Activated CD4-positive, alpha-beta T cell treated with anti-CD3 and anti-CD28 coated beads, Interleukin-2, amount 10 ng/mL, durations not matched to agents 24 days and 14 days (primary cell): ENCODE results near the gene PTPN7. TPM values are rescaled to one million over a fixed set of nuclear protein-coding genes. Genes with fewer than 3 reads are reported as not detected.
"Not testable (repeated sequence)": the region's sequence is repeated elsewhere in the genome, so short reads cannot be mapped to it uniquely, and the experiment has no call there.

Experiments
- DNase-seq: peaks from one replicate; pipeline ENCODE4 v3.0.0; 2022
- H3K27ac Mint-ChIP-seq: one replicate; pipeline ENCODE4 v1.8.0; 2022; ENCODE audit warnings: mild to moderate bottlenecking, mixed read lengths
- H3K27me3 Mint-ChIP-seq: one replicate; pipeline ENCODE4 v1.8.0; 2022; ENCODE audit warnings: mixed read lengths
- H3K36me3 Mint-ChIP-seq: one replicate; pipeline ENCODE4 v1.8.0; 2022; ENCODE audit warnings: low read depth, mild to moderate bottlenecking, mixed read lengths
- H3K4me1 Mint-ChIP-seq: one replicate; pipeline ENCODE4 v1.8.0; 2021; ENCODE audit warnings: mixed read lengths
- H3K4me3 Mint-ChIP-seq: one replicate; pipeline ENCODE4 v1.8.0; 2022; ENCODE audit warnings: mild to moderate bottlenecking, moderate library complexity, mixed read lengths
- H3K9me3 Mint-ChIP-seq: one replicate; pipeline ENCODE4 v1.8.0; 2021; ENCODE audit warnings: mixed read lengths
- intact Hi-C: fragments of 100-400 bp; cut with micrococcal nuclease; formaldehyde crosslinking; loops from one replicate; pipeline ENCODE4 v1.15.1; 2023
- total RNA-seq: library from RNA; stranded (reverse); gene quantifications from 2 replicates; pipeline ENCODE4 v1.2.3, GENCODE V29; 2022

Gene PTPN7
- total RNA-seq, 1 donor from 2014 or later, result 478 TPM

- Mint-ChIP-seq H3K9me3 (no peaks in the 10 kb centered on the region), H3K27ac (no peak overlapping the region), H3K36me3 (no peaks in the 10 kb centered on the region), H3K4me1 (peaks cover 13% of the 10 kb centered on the region), H3K4me3 (no peak overlapping the region), H3K27me3 (peaks cover 4% of the 10 kb centered on the region)
- intact Hi-C loops, result no loop called here
- no peak for DNase-seq
These were observed 21.9 kb upstream of the PTPN7 start for GRCh38 chr1:202182040-202182877.

DNA sequence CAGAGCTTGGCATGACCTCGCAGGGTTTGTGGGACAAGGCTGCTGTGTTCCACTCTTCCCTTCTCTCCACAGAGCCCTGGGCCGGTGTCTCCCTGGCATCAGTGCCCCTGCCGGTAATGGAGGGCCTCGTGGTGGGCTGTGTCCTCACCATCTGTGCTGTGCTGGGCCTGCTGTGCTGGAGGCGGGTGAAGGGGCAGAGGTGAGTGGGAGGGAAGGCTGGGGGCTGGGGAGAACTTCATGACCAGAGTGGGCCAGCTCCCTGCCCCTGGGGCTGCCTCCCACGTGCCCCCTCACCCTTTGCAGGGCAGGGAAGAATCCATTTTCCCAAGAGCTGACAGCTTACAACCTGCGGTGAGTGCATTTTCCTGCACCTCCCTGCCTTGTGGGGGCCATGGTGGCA lies 21.2 kb upstream of the PTPN7 start:
- Mint-ChIP-seq H3K4me3 (no peak overlapping the region), H3K4me1 (peaks cover 13% of the 10 kb centered on the region), H3K27ac (no peak overlapping the region), H3K27me3 (peaks cover 4% of the 10 kb centered on the region), H3K9me3 (no peaks in the 10 kb centered on the region), H3K36me3 (no peaks in the 10 kb centered on the region)
- DNase-seq, result no peak
- intact Hi-C loops, result no loop called here

- peaks cover 13% of the 10 kb centered on the region for H3K4me1 Mint-ChIP-seq
- intact Hi-C loops, result not testable (repeated sequence)
These were observed 20.3 kb upstream of the PTPN7 start for GRCh38 chr1:202180751-202181139.

DNA sequence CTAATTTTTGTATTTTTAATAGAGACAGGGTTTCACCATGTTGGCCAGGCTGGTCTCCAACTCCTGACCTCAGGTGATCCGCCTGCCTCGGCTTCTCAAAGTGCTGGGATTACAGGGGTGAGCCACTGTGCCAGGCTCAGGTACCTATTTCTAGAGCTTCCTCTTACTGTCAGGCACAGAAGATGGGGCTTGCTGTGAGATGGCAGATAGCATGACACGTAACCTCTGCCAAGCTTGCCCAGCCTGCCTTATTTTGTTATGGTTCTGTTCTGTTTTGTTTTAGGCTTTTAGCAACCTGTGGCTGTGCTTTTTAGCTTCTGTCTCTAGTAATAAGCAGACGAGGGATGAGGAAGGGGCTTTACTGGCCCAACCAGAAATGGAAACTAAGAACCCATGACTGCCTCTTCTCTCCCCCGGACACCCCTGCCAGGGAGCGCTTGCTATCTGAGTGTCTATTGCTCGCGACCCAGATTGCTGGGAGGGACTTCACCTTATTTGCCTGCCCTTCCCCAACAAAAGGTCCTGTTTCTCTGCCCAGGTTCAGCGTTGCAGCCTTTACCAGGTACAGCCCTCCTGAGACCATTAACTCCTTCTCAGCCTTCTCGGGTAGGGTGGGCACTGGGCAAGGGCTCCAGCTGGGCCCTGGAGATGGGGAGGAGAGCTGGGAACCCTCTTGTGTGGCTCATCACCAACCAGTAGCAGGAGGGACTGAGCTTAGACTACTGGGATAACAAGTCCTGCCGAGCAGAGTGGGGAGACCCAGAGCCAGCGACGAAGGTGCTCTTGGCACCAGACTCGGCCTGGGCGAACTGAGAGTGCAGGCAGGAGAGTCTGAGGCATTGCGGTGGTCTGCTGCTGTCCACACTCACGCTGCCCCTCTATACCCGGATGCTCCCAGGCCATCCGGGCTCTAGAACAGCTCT lies 19.7 kb upstream of the PTPN7 start:
- intact Hi-C loops, result no loop called here
- peaks cover 13% of the 10 kb centered on the region for H3K4me1 Mint-ChIP-seq
- H3K4me3 Mint-ChIP-seq, result no peak overlapping the region
- H3K27ac Mint-ChIP-seq, result no peak overlapping the region
- peaks cover 3% of the 10 kb centered on the region for H3K27me3 Mint-ChIP-seq
- no peak for DNase-seq
- H3K36me3 Mint-ChIP-seq, result no peaks in the 10 kb centered on the region
- H3K9me3 Mint-ChIP-seq, result no peaks in the 10 kb centered on the region

More at GRCh38 chr1:202180751-202181139, 20.3 kb upstream of the PTPN7 start:
- not testable (repeated sequence) for H3K27me3 Mint-ChIP-seq, H3K9me3 Mint-ChIP-seq, H3K27ac Mint-ChIP-seq, DNase-seq, H3K36me3 Mint-ChIP-seq, H3K4me3 Mint-ChIP-seq

DNA sequence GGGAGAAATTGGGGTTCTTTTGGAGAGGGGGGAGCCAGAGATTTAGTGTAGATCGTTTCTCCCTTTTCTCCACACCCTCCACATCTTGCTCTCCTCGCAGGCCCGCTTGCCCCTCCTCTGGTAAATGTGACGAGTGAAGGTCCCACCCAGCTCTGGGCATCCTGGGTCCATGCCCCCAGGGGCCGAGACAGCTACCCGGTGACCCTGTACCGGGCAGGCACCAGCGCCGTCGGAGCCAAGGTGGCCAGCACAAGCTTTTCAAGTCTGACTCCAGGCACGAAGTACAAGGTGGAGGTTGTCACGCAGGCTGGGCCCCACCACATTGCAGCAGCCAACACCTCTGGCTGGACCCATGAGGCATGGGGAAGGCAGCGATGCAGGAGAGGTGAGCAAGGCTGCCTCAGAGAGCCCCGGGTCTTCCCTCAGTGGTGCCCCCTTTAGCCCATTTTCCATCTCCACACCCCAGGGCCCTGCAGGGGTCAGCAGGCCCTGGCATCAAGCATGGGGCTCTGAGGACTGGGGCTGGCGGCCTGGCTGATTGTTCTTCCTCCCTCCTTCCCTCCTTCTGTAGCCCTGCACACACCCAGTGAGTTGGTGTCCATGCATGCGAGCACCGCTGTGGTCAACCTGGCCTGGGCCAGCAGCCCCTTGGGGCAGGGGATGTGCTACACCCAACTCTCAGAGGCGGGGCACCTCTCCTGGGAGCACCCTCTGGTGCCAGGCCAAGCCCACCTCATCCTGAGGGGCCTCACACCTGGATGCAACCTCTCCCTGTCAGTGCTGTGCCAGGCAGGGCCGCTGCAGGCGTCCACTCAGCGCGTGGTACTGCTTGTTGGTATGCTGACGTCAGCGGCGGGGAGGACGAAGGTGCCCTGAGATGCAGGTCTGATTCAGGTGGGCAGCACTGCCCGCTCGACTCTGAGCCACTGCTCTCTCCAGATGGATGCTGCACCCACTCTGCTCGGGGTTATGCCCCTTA lies 16.8 kb upstream of the PTPN7 start:
- Mint-ChIP-seq H3K27me3 (no peaks in the 10 kb centered on the region), H3K9me3 (no peaks in the 10 kb centered on the region), H3K36me3 (peaks cover 2% of the 10 kb centered on the region), H3K4me3 (no peak overlapping the region), H3K27ac (no peak overlapping the region), H3K4me1 (no peaks in the 10 kb centered on the region)
- intact Hi-C loops, result no loop called here
- DNase-seq, result no peak

GRCh38 chr1:202173993-202174392 lies 13.6 kb upstream of the PTPN7 start:
- intact Hi-C loops, result no loop called here
- Mint-ChIP-seq H3K4me3 (no peak overlapping the region), H3K27me3 (no peaks in the 10 kb centered on the region), H3K36me3 (peaks cover 2% of the 10 kb centered on the region), H3K9me3 (no peaks in the 10 kb centered on the region), H3K4me1 (peaks cover 2% of the 10 kb centered on the region), H3K27ac (no peak overlapping the region)
- no peak for DNase-seq

DNA sequence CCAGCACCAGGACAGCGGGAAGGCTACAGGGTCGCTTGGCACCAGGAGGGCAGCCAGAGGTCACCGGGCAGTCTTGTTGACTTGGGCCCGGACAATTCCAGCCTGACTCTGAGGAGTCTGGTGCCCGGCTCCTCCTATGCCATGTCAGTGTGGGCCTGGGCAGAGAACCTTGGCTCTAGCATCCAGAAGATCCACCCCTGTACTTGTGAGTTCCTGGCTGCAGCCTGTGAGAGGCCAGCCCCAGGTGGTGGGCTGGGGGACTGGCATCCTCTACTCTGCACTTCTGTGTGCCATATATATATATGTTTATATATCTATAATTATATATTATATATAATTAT lies 11.6 kb upstream of the PTPN7 start:
- H3K4me3 Mint-ChIP-seq, result no peak overlapping the region
- peaks cover 4% of the 10 kb centered on the region for H3K4me1 Mint-ChIP-seq
- peak; percentile 56 for DNase-seq
- H3K9me3 Mint-ChIP-seq, result no peaks in the 10 kb centered on the region
- no peaks in the 10 kb centered on the region for H3K27me3 Mint-ChIP-seq
- intact Hi-C loops, result no loop called here
- no peak overlapping the region for H3K27ac Mint-ChIP-seq
- peaks cover 2% of the 10 kb centered on the region for H3K36me3 Mint-ChIP-seq

GRCh38 chr1:202171292-202172014 lies 11.1 kb upstream of the PTPN7 start:
- Mint-ChIP-seq H3K4me3 (no peak overlapping the region), H3K4me1 (peaks cover 8% of the 10 kb centered on the region), H3K9me3 (no peaks in the 10 kb centered on the region), H3K27me3 (no peaks in the 10 kb centered on the region), H3K36me3 (peaks cover 2% of the 10 kb centered on the region), H3K27ac (no peak overlapping the region)
- no peak for DNase-seq
- intact Hi-C loops, result no loop called here

GRCh38 chr1:202170726-202171125 lies 10.3 kb upstream of the PTPN7 start:
- H3K27me3 Mint-ChIP-seq, result no peaks in the 10 kb centered on the region
- H3K4me3 Mint-ChIP-seq, result no peak overlapping the region
- peaks cover 14% of the 10 kb centered on the region for H3K4me1 Mint-ChIP-seq
- DNase-seq, result peak; percentile 64
- intact Hi-C loops, result no loop called here
- peaks cover 2% of the 10 kb centered on the region for H3K36me3 Mint-ChIP-seq
- H3K27ac Mint-ChIP-seq, result no peak overlapping the region
- no peaks in the 10 kb centered on the region for H3K9me3 Mint-ChIP-seq

GRCh38 chr1:202168861-202169260 lies 8.5 kb upstream of the PTPN7 start:
- Mint-ChIP-seq H3K27me3 (no peaks in the 10 kb centered on the region), H3K4me1 (peaks cover 30% of the 10 kb centered on the region), H3K36me3 (peaks cover 4% of the 10 kb centered on the region), H3K4me3 (no peak overlapping the region), H3K9me3 (no peaks in the 10 kb centered on the region), H3K27ac (no peak overlapping the region)
- no peak for DNase-seq
- intact Hi-C loops, result loop anchor here (10.0 kb wide), 1 partner anchor 636 kb away; the partner anchor contains the start of gene KDM5B

DNA sequence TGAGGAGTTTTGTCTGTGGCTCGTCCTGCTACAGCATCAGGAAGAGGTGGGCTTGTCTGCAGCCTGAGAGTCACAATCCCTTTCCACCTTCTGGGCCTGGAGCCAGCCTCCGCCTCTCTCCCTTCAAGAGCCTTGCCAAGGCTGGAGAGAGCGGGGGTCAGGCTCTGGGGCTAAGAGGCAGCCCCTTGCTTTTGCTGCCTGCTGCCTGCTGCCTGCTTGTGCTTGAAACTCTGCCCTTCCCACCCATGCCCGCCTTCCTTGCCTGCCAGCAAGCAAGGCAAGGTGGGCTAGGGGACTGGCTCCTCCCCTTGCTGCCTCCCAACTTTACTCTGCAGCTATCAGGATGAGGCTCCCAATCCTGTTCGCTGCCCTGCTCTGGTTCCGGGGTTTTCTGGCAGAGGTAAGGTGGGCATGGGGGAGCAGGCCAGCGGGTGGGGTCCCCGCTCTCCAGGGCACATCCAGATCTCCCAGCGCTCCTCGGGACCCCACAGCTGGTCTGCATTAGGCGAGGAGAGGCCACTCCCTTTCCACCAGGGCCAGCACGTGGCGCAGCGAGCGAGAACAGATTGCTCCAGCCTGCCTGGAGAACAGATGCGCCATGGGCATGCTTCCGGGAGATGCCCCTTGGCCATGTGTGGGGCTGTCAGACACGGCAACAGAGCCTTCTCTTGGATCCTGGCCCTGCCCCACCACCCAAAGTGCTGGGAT lies 7.5 kb upstream of the PTPN7 start:
- no peak for DNase-seq
- Mint-ChIP-seq H3K9me3 (no peaks in the 10 kb centered on the region), H3K27me3 (no peaks in the 10 kb centered on the region), H3K4me1 (peaks cover 39% of the 10 kb centered on the region), H3K4me3 (no peak overlapping the region), H3K27ac (no peak overlapping the region), H3K36me3 (peaks cover 2% of the 10 kb centered on the region)
- intact Hi-C loops, result loop anchor here (10.0 kb wide), 1 partner anchor 637 kb away; the partner anchor contains the start of gene KDM5B

DNA sequence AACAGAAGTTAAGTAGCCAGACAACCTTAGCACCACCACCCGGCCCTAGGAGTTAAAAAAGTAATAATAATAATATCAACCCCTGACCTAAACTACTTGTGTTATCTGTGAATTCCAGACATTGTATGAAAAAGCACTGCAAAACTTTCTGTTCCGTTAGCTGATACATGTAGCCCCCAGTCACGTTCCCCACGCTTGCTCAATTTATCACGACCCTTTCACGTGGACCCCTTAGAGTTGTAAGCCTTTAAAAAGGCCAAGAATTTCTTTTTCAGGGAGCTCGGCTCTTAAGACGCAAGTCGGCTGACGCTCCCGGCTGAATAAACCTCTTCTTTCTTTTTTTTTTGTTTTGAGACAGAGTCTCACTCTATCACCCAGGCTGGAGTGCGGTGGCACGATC lies 6.7 kb upstream of the PTPN7 start:
- intact Hi-C loops, result loop anchor here (10.0 kb wide), 1 partner anchor 638 kb away; the partner anchor contains the start of gene KDM5B
- not testable (repeated sequence) for H3K36me3 Mint-ChIP-seq, H3K9me3 Mint-ChIP-seq, DNase-seq, H3K4me3 Mint-ChIP-seq, H3K27me3 Mint-ChIP-seq
- H3K27ac Mint-ChIP-seq, result peak overlapping the region; percentile 97
- peaks cover 47% of the 10 kb centered on the region for H3K4me1 Mint-ChIP-seq
